Measurements from ENCODE around the gene FAM234A.
A peak's percentile ranks its signal among the peaks of the same experiment; 100 is the strongest.
"Not testable (repeated sequence)": the region's sequence is repeated elsewhere in the genome, so short reads cannot be mapped to it uniquely, and the experiment has no call there.

The FAM234A gene

DNA sequence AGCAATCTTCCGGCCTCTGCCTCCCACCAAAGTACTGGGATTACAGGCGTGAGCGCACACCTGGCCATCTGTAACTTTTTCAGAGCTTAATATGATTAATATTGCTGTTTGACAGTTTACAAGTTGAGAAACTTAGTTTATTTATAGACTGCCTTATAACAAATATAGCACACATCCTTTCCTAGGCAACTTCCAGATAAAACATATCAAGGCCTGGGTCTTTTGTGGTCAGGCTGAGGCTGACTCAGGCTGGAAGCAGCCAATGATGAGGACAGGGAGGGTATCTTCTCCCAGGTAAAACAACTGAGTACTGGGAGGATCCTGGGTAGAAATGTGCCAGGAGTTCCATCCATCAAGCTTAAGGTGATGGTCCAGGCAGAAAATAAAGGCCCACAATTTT lies 21.6 kb upstream of the FAM234A start:
- no peak overlapping the region for H3K4me3 ChIP-seq (replicated peaks; ENCODE audit: low read depth, low read length)
- TF ChIP-seq CTCF (IDR thresholded peaks at IDR 0.05; ENCODE audit: low read length, missing control alignments): no peak
- no peak for DNase-seq (ENCODE audit: low read depth)

- no peak for DNase-seq (ENCODE audit: low read depth)
- no peak for TF ChIP-seq CTCF (IDR thresholded peaks at IDR 0.05; ENCODE audit: low read length, missing control alignments)
- no peak overlapping the region for H3K4me3 ChIP-seq (replicated peaks; ENCODE audit: low read depth, low read length)
Observed at GRCh38 chr16:220021-220420, 14.6 kb upstream of the FAM234A start.

DNA sequence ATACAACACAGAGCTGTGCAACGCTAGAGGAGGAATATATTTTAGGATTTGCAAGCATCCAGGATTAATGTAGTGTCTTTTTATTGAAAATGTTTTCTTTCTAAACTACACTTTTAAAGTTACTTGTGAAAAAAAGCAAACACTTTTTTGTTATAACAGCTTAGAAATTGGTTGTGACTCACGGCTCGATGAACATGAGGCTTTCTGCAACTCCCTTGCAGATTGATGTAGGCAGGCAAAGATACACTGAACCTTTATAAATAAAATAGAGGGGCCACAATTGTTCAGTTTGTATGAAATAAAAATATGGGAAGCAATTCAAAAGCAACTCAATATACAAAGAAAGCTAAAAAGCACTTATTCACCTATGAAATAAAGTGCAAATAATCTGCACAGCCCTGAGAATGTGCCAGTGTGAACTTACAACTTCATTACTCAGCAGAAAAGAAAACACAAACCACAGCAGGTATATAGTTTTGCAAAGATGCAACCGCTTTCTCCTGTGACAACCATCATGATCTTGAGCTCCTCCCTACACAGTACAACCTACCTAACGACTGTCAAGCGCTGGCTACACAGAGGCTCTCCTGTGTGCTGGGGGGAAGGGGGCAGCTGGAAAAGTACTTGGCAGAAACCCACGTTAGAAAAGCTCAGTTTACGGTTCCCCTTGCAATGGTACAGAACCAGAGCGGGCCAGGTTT lies 6.3 kb upstream of the FAM234A start:
- peak overlapping the region; percentile 93 for H3K4me3 ChIP-seq (replicated peaks; ENCODE audit: low read depth, low read length)
- DNase-seq (ENCODE audit: low read depth): peak; percentile 8
- no peak for TF ChIP-seq CTCF (IDR thresholded peaks at IDR 0.05; ENCODE audit: low read length, missing control alignments)

DNA sequence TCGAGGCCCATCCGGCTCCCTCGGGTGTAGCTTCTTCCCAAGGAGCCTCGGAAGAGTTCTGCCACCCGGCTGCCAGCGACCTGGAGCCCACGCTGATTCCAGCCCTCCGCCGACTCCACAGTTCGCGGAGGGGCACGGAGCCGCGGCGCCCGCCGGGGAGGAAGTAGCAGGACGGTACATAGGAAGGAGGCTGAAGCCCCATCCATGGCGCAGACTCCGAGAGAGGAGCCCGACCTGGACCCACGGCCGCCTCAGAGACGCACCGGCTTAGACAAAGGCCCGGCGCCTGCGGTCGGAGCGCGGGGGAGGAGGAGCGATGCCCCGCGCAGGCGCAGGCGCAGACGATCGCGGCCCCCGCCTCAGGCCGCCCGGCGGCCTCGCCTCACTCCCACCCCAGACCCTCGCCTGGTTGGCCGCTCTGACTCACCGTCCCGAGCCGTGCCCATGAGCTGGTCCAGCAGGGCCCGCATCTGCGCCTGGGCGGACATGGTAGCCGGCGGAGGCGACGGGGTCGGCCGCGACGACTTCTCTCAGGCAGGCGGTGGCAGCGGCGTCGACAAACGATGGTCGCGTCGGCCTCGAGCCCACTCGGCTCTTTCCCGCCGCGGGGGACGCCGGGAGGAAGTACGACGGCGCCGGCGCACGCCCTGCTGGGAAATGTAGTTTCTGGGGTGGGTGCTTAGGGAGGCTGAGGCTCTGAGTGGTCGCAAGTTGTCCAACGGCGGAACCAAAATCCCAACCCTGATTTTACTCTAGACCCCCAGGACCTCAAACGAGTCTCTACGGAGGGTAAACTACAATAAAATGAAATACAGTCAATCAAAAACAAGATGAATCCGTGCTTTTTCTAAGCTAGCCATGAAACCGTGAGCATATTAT lies 5.5 kb upstream of the FAM234A start, which contains the start of gene LUC7L:
Gene LUC7L, minus strand, starts transcription at position 598 of the 879 bp plus-strand sequence. Its CDS starts 110 bp downstream, at position 488.
- H3K4me3 ChIP-seq (replicated peaks; ENCODE audit: low read depth, low read length): peak within 1 kb of the TSS; percentile 93
- no peak for TF ChIP-seq CTCF (IDR thresholded peaks at IDR 0.05; ENCODE audit: low read length, missing control alignments)
- DNase-seq (ENCODE audit: low read depth): peak; percentile 88

DNA sequence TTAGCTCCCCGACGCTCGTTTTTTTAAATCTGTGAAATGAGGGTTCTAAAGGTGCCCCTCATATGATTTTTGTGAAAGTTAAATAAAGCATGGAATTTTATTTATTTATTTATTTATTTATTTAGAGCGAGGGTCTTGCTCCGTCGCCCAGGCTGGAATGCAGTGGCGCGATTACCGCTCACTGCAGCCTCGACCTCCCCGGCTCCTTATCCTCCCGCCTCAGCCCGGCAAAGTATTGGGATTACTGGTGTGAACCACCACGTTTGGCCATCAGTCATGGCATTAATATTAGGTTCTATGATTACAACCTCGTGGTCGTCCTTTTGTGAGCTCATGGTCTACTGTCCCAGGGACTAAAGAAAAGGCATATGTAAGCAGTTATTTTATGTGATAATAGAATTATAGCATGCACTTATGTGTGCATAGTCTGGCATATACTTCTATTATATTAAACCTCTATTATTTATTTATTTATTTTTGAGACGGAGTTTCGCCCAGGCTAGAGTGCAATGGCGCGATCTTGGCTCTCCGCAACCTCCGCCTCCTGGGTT lies 4.8 kb upstream of the FAM234A start:
- no peak for TF ChIP-seq CTCF (IDR thresholded peaks at IDR 0.05; ENCODE audit: low read length, missing control alignments)
- H3K4me3 ChIP-seq (replicated peaks; ENCODE audit: low read depth, low read length): peak overlapping the region; percentile 93
- no peak for DNase-seq (ENCODE audit: low read depth)

- not testable (repeated sequence) for H3K4me3 ChIP-seq (replicated peaks; ENCODE audit: low read depth, low read length); DNase-seq (ENCODE audit: low read depth)
Observed at GRCh38 chr16:230351-230750, 4.3 kb upstream of the FAM234A start.

- no peak overlapping the region for H3K4me3 ChIP-seq (replicated peaks; ENCODE audit: low read depth, low read length)
- no peak for TF ChIP-seq CTCF (IDR thresholded peaks at IDR 0.05; ENCODE audit: low read length, missing control alignments)
Observed at GRCh38 chr16:230949-231348, 3.7 kb upstream of the FAM234A start.

More at GRCh38 chr16:230949-231348, 3.7 kb upstream of the FAM234A start:
- DNase-seq (ENCODE audit: low read depth): no peak

All from fibroblast of pulmonary artery (primary cell).